Forelimb muscle (tissue), 1 donor: ENCODE measurements around the gene APBB1. TPM values are rescaled to one million over a fixed set of nuclear protein-coding genes. Genes with fewer than 3 reads are reported as not detected.

Source experiments
- DNase-seq: peaks from one replicate; pipeline ENCODE4 v3.0.0-alpha.2; 2013; ENCODE audit warnings: low read depth
- polyA plus RNA-seq: library from polyadenylated mRNA; unstranded; fragments of 120-200 nt; gene quantifications from one replicate; pipeline ENCODE4 v1.2.1, GENCODE V29; 2013; ENCODE audit not compliant: insufficient read length

The APBB1 gene
- 29.1 TPM for polyA plus RNA-seq

DNA sequence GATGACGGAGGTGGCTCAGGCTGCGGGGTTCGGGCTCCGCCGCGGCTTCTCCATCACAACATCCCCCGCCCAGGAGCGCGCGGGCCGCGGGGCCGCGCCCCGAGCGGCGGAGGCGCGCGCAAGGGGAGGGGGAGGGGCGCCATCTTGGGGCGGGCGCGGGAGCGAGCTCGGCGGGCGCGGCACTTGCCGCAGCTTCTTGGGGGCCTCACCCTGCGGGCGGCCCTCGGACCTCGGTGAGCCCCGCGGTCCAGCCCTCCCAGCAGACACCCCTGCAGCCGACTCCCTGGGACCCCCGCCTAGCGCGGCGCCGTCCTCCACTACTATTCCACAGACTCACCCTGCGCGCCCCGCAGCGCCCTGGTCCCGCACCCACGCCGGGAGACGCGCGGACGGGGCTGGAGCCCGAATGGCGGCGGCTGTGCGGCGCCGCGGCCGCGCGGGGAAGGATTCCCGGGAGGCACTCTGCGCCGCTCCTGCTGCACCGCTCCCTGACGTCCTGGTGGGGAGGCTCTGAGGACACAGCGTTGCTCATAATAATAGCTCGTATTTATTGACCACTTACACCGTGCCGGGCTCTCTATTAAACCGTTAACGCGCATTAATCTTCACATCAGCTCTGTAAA is at the start of gene APBB1:
APBB1 (minus strand) TSS at position 86 of the 623 bp plus-strand sequence. CDS start 7,747 bp downstream, outside the sequence.
- no peak for DNase-seq

DNA sequence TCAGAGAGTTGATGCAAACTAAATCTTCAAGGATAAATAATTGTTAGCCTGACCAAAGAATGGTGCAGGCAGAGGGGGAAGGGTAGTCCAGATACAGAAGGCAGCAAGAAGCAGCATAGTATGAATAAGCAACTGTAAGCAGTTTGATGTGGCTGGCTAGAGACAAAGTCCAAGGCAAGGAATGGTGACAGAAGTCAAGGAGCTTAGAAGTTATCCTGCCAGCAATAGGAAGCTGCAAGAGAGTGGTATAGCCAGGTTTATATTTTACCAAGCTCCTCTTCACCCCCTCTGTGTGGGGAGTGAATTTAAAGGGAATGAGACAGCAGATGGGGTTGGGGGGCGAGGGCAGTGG is 40.2 kb upstream of the APBB1 start:
- DNase-seq: no peak

DNA sequence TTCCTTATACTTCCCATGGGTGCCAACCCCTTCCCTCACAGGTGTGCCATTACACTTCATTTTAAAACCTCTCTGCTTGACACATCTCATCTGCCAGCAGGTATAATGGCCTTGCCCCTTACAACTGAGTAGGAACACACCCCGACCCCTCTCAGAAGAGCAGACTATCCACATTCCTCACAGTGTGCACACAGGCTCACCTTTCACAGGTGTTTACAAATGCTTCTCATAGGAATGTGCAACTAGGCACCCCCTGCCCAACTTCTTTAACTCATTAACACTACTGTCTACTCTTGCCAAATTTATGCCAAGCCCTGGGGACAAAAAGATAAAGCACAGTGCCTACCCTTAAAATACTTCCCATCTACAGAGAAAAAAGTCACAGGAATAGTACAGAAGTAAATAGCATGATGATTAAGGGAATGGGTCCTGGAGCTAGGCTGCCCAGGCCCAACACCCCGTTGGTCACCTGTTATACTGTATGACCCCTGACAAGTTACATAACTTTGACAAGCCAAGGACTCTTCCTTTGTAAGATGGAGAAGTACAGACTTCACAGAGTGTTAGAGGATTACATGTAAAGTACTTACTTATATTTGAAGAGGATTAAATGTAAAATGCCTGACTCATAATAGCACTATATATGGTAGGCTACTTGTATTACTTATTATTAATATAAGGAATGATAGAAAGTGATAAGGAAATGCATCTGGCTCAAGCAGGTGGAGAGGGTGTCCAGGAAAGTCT is 39.6 kb upstream of the APBB1 start:
- no peak for DNase-seq

DNA sequence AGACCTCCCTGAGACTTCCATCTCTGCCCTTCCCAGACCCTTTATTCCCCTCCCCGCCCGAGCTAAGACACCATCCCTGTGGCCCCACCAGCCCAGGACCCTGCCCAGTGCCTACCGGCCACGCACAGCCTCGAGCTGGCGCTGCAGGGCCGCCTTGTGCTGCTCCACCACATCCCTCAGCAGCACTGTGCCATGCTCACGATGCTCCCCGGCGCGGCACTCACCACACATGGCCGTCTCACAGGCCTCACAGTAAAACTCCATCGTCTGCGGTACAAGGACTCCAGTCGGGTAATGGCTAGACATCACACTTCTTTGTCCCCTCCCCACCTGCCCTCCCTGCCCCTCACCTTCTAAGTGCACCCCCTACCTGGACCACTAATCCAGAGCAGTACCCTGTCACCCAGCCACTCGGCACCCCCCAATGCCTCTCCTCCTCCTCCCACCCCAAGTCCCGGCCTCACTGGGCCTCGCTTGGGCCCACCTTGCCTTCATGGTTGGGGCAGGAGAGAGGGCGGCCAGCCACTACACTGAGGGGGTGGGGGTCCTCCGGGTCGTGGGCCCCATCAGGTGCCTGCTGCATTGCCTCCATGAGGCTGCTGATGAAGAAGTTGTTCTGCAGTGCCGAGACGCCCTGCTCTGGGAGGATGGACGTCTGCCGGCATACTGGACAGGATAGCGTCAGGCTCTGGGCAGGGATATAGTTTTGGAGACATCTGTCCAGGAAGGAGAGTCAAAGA is 38.9 kb upstream of the APBB1 start:
- no peak for DNase-seq

DNA sequence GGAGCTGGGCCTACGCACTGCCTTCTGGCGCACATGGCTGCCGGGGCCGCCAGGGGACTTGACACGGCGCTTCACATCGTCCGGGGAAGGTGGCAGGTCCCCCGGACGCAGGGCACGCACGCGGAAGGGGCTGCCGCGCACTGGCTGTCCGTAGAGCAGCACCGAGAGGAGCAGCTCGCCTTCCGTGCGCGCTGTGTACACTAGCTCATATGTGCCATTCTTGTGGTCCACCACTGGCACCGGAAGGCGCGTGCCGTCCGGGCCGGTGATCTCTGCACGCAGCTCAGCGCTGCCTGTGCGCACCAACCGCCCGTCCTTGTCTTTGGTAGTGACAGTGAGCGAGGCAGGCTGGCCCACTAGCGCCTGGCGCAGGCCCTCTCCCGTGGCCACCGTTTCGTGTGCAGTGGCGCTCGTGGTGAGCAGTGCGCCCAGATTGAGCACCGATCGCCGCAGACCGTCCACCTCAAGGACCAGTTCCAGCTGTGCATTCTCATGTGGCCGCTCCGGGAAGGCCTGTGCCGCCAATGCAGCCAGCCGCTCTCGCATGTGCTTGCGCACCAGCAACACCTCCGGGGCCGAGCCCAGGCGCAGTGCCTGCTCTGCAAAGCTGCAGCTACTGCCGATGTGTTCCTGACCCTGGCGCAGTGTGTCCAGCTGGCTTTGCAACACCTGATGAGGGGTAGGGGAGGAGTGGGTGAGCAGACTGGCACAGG is 37.6 kb upstream of the APBB1 start:
- no peak for DNase-seq

DNA sequence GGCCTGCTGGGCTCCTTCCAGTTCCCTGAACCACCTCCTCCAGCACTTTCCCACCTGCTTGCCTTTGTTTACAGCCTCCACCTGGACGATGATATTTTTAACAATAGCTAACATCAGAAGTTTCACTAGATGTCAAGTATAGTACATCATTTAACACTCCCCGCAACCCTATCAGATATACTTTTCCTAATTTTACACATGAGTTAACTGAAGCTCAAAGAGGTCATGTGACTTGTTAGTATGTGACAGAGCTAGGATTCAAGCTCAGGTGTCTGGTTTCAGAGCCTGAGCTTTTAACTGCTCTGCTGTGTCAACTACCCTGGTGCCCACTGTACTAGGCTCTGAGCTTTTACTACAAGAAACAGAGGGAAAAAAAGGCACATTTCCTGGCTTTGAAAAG is 36.2 kb upstream of the APBB1 start:
- DNase-seq: no peak

DNA sequence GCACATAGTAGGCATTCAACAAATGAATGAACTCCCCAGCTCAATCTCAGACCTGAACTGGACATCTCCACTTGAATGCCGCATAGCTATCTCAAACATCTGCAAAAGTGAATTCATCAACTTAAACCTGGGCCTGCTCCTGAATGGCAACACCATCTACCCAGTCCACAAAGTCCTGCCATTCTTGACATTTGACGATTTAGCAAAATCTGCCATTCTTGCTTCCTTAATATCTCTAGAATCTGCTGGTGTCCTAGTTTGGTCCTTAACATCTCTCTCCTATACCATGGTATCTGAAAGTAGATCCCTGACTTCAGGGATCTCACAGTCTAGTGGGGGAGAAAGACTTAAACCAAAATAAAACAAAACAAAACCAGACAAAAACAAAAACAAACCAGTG is 34.3 kb upstream of the APBB1 start:
- no peak for DNase-seq

DNA sequence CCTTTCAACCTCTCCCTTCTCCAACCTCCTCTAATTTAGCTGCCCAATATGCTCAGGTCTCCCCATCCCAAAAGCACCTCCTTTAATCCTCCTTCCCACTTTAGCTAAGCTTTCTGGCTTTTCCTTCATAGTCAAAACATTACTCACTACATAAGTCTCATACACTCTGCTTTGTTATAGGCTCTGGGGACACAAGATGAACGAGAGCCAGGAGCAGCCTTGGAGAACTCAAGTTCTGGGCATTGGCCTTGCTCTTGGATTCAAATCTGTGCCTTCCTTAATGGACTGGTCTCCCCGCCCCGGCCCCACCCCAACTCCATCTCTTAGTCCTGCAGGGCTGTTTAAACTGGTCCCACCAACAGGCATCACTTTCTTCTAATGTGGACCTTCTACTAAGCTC is 33.3 kb upstream of the APBB1 start:
- DNase-seq: no peak

DNA sequence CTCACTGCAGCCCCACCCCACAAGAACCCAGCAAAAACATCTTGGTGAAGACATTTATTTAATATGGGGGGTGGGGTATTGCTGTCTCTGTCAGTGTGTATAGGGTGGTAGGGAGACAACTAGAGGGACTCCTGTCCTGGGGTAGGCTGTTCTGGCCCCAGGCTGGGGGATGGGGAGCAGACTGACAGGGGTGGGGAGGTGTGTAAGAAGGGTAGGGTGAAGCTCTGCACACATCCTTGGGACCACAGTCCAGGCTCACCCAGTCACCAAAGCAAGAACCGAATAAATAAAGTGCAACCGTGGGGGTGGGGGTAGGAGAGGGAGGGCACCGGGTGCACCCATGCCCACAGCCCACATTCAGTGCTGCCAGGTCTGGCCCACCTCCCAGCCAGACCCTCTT is 29.7 kb upstream of the APBB1 start:
- no peak for DNase-seq

DNA sequence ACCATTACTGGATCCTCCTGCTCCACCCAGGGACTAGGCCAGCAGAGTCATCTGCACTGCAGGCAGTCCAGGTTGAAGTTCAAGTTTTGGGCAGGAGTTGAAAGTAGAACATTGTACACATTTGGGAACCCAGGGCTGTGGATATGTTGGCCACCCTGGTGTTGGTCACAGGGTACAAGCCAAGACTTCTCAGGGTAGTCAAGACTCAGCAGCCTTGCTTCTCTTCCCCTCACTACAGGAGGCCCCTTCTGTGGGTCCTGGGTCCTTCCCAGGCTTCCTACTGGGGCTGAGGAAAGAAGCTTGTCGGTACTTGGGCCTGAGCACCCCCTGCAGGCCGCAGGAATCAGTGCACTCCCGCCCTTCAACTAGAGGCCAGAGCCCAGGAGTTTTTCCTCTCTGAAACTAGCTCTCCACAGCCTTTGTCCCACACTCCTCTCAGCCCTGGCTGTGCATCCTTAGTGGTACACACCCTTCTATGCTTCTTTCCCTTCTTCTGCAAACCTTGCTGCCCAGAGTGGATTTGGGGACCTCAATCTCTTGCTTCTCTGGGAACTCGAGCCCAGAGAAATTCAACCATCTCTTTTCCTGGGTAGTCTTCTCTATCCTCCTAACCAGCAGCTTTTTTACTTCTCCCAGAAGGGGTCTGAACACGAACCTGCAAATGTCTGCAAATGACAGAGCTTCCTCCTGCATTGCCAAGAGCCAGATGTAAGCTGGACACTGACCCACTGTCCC is 24.5 kb upstream of the APBB1 start:
- no peak for DNase-seq

DNA sequence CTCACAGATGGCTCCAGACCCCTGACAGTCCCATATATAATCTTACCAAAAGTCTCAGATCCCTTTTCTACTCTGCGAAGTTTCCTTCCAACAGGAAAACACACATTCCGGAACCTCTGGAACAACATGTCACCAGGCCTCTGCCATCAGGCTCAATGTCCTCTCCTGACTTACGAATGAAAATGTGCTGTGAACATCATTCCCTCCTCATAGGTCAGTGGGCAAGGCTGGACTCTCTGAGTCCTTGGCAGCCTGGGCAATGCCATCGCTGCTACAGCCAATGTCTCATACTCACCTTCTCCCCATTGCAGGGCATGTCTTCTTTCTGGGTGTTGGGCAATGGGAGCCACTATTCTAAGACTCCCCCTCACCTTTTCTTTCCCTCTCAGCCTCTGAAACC is 23.5 kb upstream of the APBB1 start:
- no peak for DNase-seq

DNA sequence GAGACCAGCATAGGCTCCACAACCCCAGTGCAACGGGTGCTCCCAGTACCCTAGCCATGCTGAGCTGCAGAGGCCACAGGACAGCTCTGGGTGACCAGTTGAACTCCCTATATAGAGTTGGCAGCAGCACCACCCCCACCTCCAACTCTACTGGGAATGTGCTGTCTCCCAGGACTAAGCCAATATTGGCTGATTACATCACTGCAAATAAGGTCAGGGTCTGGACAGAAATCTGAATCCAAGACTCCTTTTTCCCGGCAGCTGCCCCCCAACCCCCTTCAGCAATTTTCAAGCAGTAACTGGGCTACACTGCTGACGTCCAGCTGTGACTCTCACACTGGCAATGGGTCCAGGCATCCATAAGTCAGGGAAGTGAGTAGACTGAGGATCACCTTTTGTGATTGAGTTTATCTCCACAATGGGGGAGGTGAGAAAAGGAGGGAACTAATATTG is 22.0 kb upstream of the APBB1 start, which contains the start of gene HPX:
HPX (minus strand) TSS at position 82 of the 453 bp plus-strand sequence; CDS start at position 58, 24 bp downstream.
- no peak for DNase-seq

DNA sequence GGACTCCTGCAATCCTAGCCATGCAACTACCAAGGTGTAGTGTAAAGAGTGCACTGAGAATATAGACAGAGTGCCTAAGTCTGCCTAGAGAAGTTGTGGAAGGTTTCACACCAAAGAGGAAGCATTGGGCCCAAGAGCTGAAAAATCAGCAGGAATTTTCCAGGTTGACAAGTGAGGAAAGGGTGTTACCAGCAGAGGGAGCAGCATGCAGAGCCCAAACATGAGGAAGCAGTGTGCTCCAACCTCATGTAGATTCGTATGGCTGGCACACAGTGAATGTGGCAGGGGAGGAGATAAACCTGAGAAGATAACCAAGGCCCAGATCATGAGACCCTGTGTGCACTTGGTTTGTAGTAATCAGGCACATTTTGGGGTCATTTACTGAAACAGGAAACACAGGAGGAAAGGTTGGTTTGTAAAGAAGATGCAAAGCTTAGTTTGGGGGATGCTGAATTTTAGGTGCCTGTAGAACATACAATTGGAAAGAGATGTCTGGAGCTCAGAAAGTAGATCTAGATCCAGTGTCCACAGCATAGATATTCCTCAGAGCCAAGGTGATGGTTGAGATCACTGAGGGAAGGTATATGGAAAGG is 20.2 kb upstream of the APBB1 start:
- DNase-seq: no peak

DNA sequence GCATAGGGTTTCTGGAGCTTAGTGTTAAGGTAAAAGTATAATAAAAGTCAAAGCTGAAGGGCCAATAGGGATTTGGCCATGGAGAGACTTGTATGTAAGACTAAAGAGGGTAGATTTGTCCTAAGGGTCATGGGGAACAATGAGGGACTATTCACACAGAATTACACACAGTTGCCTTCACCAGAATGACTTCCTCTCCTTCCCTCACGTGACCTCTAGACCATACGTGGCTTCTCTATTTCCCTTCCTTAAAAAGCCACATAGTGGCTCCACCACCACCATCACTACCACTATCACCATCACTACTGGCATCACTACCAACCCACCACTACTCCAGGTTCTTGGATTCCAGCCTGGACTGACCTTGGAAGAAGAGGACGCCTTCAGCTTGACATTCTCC is 19.1 kb upstream of the APBB1 start:
- DNase-seq: no peak

DNA sequence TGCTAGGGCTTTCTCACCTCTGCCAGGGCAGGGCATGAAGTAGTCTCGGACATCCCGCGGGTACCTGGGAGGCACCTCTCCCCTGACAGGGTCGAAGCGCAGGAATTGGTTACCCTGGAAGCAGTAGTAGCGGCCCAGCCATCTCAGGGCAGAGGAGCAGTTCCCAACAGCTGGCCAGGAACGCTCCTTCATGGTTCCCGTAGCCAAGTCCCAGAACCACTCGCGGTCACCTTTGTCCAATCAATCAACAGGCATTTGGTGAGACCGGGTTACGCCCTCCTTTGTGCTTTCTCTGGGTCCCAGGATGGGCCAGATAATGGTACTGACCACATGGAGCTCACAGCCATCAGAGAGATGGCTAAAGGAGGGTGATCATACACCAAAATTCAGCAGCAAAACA is 18.5 kb upstream of the APBB1 start:
- DNase-seq: no peak

DNA sequence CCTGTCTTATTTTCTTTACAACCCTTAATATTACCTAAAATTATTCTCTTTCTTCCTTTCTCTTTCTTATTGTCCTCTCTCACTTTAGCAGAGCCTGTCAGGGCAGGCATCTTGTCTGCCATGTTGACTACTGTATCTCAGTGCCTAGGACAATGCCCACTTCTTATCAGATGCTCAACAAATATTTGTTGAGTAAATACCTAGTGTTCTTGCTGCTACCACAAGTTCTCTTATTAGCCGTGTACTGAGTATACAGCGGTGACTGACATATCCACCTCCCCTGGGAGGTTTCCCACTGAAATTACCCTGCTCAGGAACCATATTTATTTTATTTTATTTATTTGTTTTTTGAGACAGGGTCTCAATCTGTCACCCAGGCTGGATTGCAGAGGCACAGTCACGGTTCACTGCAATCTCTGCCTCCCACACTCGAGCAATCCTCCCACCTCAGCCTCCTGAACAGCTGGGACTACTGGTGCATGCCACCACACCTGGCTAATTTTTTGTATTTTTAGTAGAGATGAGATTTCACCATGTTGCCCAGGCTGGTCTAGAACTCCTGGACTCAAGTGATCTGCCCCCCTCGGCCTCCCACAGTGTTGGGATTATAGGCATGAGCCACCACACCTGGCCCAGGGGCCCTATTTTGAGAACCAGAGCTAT is 15.2 kb upstream of the APBB1 start:
- no peak for DNase-seq

DNA sequence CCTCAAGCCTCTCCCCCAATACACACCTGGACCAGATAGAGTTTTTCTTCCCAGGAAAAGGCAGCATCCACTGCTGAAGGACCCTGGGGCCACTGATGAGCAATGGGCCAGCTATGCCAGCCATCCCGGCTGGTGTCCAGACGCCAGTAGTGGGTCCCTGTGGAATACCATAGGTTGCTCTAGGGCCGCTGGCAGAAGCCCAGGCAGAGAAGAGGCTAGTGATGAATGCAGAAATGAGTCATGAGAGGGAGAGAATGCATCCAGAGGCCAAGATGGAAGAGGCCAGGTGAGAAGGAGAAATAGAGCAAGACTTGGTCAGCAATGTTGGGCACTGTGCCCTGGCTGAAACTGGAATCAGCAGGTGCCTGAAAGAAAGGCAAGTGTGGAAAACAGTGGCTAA is 13.0 kb upstream of the APBB1 start:
- no peak for DNase-seq

DNA sequence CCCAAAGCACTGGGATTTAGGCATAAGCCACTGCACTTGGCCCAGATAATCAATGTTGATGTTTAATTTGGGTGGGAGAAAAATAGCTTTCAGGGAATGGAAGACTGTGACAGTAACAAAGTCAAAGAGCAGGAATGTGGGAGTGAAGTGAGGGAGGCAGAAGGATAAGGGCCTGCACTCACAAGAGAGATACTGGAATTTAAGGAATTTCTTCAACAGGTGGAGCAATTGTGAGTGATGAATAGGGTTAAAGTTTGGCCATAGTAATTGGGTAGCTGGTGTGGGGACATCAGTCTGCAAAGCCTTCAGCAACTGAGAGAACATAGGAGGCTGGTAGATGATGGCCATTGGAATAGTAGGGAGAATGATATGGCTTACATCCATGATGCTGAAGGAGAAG is 8.6 kb upstream of the APBB1 start:
- no peak for DNase-seq

DNA sequence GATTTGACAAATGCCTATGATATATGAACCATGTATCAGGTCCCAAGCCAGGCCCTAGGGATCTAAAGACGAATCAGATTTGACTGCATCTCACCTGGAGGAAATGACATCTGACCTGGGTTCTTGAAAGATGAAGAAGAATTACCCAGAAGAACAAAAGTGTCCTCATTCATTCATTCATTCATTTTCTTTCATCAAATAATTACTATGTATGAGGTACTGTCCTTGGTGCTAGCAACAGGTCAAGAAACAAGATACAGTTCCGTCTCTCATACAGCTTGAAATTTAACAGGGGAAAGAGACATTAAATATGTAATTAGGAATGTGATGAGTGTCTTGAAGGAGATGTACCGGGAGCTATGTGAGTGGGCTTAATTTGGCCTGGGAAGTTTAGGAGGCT is 1.8 kb upstream of the APBB1 start:
- DNase-seq: no peak

DNA sequence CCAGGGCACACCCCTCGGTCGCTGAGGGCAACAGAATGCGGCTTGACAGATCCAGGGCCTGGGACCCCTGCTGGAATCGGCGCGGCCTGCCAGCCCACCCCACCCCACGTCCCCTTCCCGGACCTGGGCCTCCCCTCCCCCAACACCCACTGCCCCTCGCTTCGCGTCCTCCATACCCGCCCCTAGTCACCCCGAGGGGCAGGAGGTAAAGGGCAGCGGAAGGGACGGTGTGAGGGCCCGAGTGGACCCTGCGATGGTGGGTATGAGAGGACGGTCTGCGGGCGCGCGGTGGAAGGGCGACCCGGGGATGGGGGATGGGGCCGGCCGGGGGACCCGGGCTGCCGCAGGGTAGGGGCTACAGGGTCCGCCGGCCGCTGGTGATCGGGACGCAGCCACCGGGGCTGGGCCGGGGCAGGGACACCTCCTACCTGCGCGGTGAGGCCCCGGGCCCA is 311 bp downstream of the APBB1 start:
- no peak for DNase-seq
